SK-N-MC (cell line): ENCODE results near the gene CELF1.
"Not testable (repeated sequence)": the region's sequence is repeated elsewhere in the genome, so short reads cannot be mapped to it uniquely, and the experiment has no call there.

Source experiments
- DNase-seq: peaks from one replicate; pipeline ENCODE4 v3.0.0-alpha.2; 2011; ENCODE audit warnings: low read depth, low spot score
- H3K27ac ChIP-seq: fragments of 200-600 bp; sonication (generic); 2 replicates; pipeline ENCODE4 v1.5.1; 2016; ENCODE audit warnings: mixed run types
- H3K36me3 ChIP-seq: fragments of 200-600 bp; sonication (generic); 2 replicates; pipeline ENCODE4 v1.6.1; 2017; ENCODE audit warnings: antibody characterized with exemption, low read length, mixed read lengths; ENCODE audit not compliant: insufficient read depth
- H3K4me3 ChIP-seq: fragments of 200-600 bp; sonication (generic); 2 replicates; pipeline ENCODE4 v1.5.1; 2016
- H3K9ac ChIP-seq: fragments of 200-600 bp; sonication (generic); 2 replicates; pipeline ENCODE4 v1.8.0; 2017; ENCODE audit warnings: mixed run types, mixed read lengths; ENCODE audit not compliant: insufficient read length
- H3K9me3 ChIP-seq: fragments of 200-600 bp; sonication (generic); 2 replicates; pipeline ENCODE4 v1.6.1; 2017; ENCODE audit warnings: low read depth, mild to moderate bottlenecking, antibody characterized with exemption, low read length, moderate library complexity, mixed read lengths
- EZH2 ChIP-seq: fragments of 200-600 bp; sonication (generic); IDR thresholded peaks from one replicate; pipeline ENCODE4 v1.6.1; 2017; ENCODE audit warnings: antibody characterized with exemption
- FOXP2 ChIP-seq: optimal IDR thresholded peaks from 2 replicates; pipeline ENCODE3; 2011; ENCODE audit warnings: mild to moderate bottlenecking, moderate library complexity; ENCODE audit not compliant: insufficient read depth; ENCODE audit errors: extremely low read length, control extremely low read depth
- POLR2AphosphoS5 ChIP-seq: IDR thresholded peaks from 2 replicates; pipeline ENCODE4 v1.6.1; 2012; ENCODE audit warnings: mild to moderate bottlenecking, low read depth, low read length, borderline replicate concordance

The CELF1 gene

GRCh38 chr11:47569646-47570045 lies 16.7 kb upstream of the CELF1 start:
- H3K4me3 ChIP-seq = no peak overlapping the region
- no peak for DNase-seq
- H3K36me3 ChIP-seq = peaks cover 21% of the 10 kb centered on the region
- no peaks in the 10 kb centered on the region for H3K9me3 ChIP-seq
- TF ChIP-seq FOXP2 (no peak), EZH2 (no peak), POLR2AphosphoS5 (no peak)
- H3K9ac ChIP-seq = no peak overlapping the region
- H3K27ac ChIP-seq = no peak overlapping the region

DNA sequence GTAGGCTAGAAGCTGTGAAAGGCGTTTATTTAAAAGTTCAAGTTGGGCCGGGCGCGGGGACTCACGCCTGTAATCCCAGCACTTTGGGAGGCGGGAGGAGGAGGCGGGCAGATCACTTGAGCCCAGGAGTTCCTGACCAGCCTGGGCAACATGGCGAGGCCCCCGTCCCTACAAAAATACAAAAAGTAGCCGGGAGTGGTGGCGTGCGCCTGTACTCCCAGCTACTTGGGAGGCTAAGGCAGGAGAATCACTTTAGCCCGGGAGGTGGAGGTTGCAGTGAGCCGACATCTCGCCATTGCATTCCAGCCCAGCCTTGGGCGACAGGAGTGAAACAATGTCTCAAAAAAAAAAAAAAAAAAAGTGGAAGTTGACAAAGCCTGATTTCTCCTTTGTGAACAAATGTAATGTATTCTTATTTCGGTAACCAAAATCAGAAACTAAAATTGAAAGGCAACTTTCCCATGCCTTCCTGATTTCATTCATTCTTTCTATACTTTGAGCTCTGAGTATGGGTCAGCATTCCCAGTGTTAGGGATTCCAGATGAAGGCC lies 13.3 kb upstream of the CELF1 start:
- no peak for TF ChIP-seq EZH2
- no peak for TF ChIP-seq POLR2AphosphoS5
- no peak for TF ChIP-seq FOXP2

DNA sequence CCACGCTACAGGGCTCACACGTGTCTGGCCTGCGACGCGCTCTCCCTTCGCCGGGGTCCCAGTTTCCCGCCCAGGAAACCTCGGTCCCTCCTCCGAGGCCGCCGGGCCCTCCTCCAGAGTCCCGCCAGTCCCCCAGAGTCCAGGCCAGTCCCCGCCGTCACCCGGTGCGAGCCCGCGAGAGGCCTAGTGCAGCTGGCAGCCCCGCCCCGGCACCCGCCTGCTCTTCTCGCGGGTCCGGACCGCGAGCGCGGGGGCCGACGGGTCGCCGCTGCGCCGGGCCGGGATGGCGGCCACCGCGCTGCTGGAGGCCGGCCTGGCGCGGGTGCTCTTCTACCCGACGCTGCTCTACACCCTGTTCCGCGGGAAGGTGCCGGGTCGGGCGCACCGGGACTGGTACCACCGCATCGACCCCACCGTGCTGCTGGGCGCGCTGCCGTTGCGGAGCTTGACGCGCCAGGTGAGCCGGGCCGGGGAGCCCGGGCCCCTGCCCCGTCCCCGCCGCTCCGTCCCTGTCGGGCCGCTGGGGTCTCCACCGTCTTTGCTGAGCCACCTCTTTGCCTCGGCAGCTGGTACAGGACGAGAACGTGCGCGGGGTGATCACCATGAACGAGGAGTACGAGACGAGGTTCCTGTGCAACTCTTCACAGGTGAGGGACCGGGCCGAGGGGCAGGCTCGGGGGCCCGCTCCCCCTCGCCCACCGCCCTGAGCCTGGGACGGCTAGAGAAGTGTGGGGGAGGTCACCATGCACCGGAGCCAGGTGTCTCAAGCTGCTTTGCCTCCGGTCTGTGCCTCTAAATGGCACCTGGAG lies 12.6 kb upstream of the CELF1 start, which contains the start of gene PTPMT1:
Gene PTPMT1 (plus strand): TSS at position 260 of the 809 bp plus-strand sequence. CDS start 24 bp downstream, at position 284.
- Histone ChIP-seq H3K4me3 (peak within 1 kb of the TSS; percentile 73), H3K9ac (peak within 1 kb of the TSS; percentile 80), H3K36me3 (no peaks in the 10 kb centered on the region; the same call in 1 of the 2 replicates), H3K9me3 (no peaks in the 10 kb centered on the region), H3K27ac (peak within 1 kb of the TSS; percentile 26; the same call in 1 of the 2 replicates)
- TF ChIP-seq POLR2AphosphoS5 (peak; percentile 34; the same call in 1 of the 2 replicates), FOXP2 (no peak)
- no peak for DNase-seq

More for the DNA sequence above, 13.3 kb upstream of the CELF1 start:
- H3K27ac ChIP-seq = peak overlapping the region; percentile 26; the same call in 1 of the 2 replicates
- H3K9me3 ChIP-seq = no peaks in the 10 kb centered on the region
- peak overlapping the region; percentile 73 for H3K4me3 ChIP-seq
- no peaks in the 10 kb centered on the region; the same call in 1 of the 2 replicates for H3K36me3 ChIP-seq
- DNase-seq = no peak
- peak overlapping the region; percentile 80 for H3K9ac ChIP-seq

GRCh38 chr11:47564933-47565339 lies 12.0 kb upstream of the CELF1 start:
- no peak for DNase-seq
- H3K4me3 ChIP-seq = peak overlapping the region; percentile 73
- H3K9me3 ChIP-seq = no peaks in the 10 kb centered on the region
- H3K36me3 ChIP-seq = no peaks in the 10 kb centered on the region; the same call in 1 of the 2 replicates
- H3K9ac ChIP-seq = peak overlapping the region; percentile 80
- H3K27ac ChIP-seq = no peak overlapping the region
- no peak for TF ChIP-seq EZH2

GRCh38 chr11:47564366-47564765 lies 11.4 kb upstream of the CELF1 start:
- H3K4me3 ChIP-seq = not testable (repeated sequence)

GRCh38 chr11:47562393-47562792 lies 9.5 kb upstream of the CELF1 start:
- H3K27ac ChIP-seq, DNase-seq, H3K9me3 ChIP-seq, H3K36me3 ChIP-seq, H3K4me3 ChIP-seq, H3K9ac ChIP-seq: not testable (repeated sequence)

More at GRCh38 chr11:47564366-47564765, 11.4 kb upstream of the CELF1 start:
- H3K9ac ChIP-seq, H3K36me3 ChIP-seq, DNase-seq, H3K27ac ChIP-seq, H3K9me3 ChIP-seq: not testable (repeated sequence)

GRCh38 chr11:47560426-47560825 lies 7.5 kb upstream of the CELF1 start:
- no peak for DNase-seq
- Histone ChIP-seq H3K27ac (no peak overlapping the region), H3K9me3 (no peaks in the 10 kb centered on the region), H3K9ac (no peak overlapping the region), H3K36me3 (no peaks in the 10 kb centered on the region), H3K4me3 (no peak overlapping the region)
- no peak for TF ChIP-seq FOXP2
- TF ChIP-seq POLR2AphosphoS5 = no peak
- TF ChIP-seq EZH2 = no peak

DNA sequence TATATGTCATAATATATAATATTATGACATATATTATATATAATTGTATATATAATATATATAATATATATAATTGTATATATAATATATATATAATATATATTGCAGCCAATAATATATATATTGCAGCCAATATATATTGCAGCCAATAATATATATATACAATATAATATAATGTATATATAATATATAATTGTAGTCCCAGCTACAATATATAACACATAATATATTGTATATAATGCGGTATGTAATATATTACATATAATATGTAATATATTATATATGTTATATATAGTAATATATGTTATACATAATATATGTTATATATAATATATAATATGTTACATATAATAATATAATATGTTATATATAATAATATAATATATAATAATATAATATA lies 5.8 kb upstream of the CELF1 start:
- Histone ChIP-seq H3K36me3 (no peaks in the 10 kb centered on the region), H3K9ac (no peak overlapping the region), H3K27ac (no peak overlapping the region), H3K4me3 (no peak overlapping the region), H3K9me3 (no peaks in the 10 kb centered on the region)
- TF ChIP-seq FOXP2 (no peak), EZH2 (no peak)
- no peak for DNase-seq

DNA sequence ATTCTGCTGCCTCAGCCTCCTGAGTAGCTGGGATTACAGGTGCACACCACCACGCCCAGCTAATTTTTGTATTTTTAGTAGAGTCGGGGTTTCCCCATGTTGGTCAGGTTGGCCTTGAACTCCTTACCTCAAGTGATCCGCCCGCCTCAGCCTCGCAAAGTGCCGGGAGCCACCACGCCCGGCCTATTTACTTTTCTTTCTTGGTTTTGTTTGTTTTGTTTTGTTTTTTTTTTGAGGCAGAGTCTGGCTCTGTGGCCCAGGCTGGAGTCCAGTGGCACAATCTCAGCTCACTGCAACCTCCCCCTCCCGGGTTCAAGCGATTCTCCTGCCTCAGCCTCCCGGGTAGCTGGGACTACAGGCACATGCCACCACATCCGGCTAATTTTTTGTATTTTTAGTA lies 4.1 kb upstream of the CELF1 start:
- not testable (repeated sequence) for DNase-seq, H3K4me3 ChIP-seq, H3K36me3 ChIP-seq, H3K9me3 ChIP-seq, H3K27ac ChIP-seq, H3K9ac ChIP-seq
